Measurements from ENCODE around the gene CDKAL1. TPM values are rescaled to one million over a fixed set of nuclear protein-coding genes. Genes with fewer than 3 reads are reported as not detected.

The CDKAL1 gene
- total RNA-seq, 3 donors from 2014 or later: 13.0 to 27.2 (median 18.0) TPM

GRCh38 chr6:20740088-20740487 is 205.8 kb downstream of the CDKAL1 start:
- Histone ChIP-seq H3K27me3 (no peaks in the 10 kb centered on the region), H3K9me3 (no peaks in the 10 kb centered on the region), H3K4me1 (no peaks in the 10 kb centered on the region), H3K27ac (no peak overlapping the region), H3K4me3 (no peak overlapping the region), H3K36me3 (no peaks in the 10 kb centered on the region)
- TF ChIP-seq CTCF (IDR thresholded peaks at IDR 0.05): no peak
- TF ChIP-seq POLR2AphosphoS5 (IDR thresholded peaks at IDR 0.05): no peak
- TF ChIP-seq POLR2A (IDR thresholded peaks at IDR 0.05): no peak
- DNase-seq (ENCODE audit: low spot score in 2 of 2): no peak
- intact Hi-C loops (cut with DNase I; ENCODE audit: low total_unique reads): no loop called here

GRCh38 chr6:20740727-20741126 is 206.5 kb downstream of the CDKAL1 start:
- Histone ChIP-seq H3K9me3 (no peaks in the 10 kb centered on the region), H3K27ac (no peak overlapping the region), H3K4me3 (no peak overlapping the region), H3K27me3 (no peaks in the 10 kb centered on the region), H3K36me3 (no peaks in the 10 kb centered on the region), H3K4me1 (no peaks in the 10 kb centered on the region)
- TF ChIP-seq POLR2AphosphoS5 (IDR thresholded peaks at IDR 0.05) (no peak), POLR2A (IDR thresholded peaks at IDR 0.05) (no peak), CTCF (IDR thresholded peaks at IDR 0.05) (no peak)
- DNase-seq (ENCODE audit: low spot score in 2 of 2): no peak
- intact Hi-C loops (cut with DNase I; ENCODE audit: low total_unique reads): no loop called here

GRCh38 chr6:20741490-20741889 is 207.2 kb downstream of the CDKAL1 start:
- intact Hi-C loops (cut with DNase I; ENCODE audit: low total_unique reads): no loop called here
- H3K4me3 ChIP-seq: no peak overlapping the region

GRCh38 chr6:20744911-20745557 is 210.8 kb downstream of the CDKAL1 start:
- Histone ChIP-seq H3K27ac (no peak overlapping the region), H3K27me3 (no peaks in the 10 kb centered on the region), H3K4me1 (no peaks in the 10 kb centered on the region), H3K9me3 (no peaks in the 10 kb centered on the region), H3K36me3 (no peaks in the 10 kb centered on the region), H3K4me3 (no peak overlapping the region)
- intact Hi-C loops (cut with DNase I; ENCODE audit: low total_unique reads): no loop called here
- no peak for TF ChIP-seq CTCF (IDR thresholded peaks at IDR 0.05)
- no peak for TF ChIP-seq POLR2AphosphoS5 (IDR thresholded peaks at IDR 0.05)
- no peak for TF ChIP-seq POLR2A (IDR thresholded peaks at IDR 0.05)
- DNase-seq (ENCODE audit: low spot score in 2 of 2): no peak

More at GRCh38 chr6:20741490-20741889, 207.2 kb downstream of the CDKAL1 start:
- no peak for DNase-seq (ENCODE audit: low spot score in 2 of 2)
- TF ChIP-seq POLR2A (IDR thresholded peaks at IDR 0.05) (no peak), POLR2AphosphoS5 (IDR thresholded peaks at IDR 0.05) (no peak), CTCF (IDR thresholded peaks at IDR 0.05) (no peak)
- H3K4me1 ChIP-seq: no peaks in the 10 kb centered on the region
- no peaks in the 10 kb centered on the region for H3K9me3 ChIP-seq
- H3K27ac ChIP-seq: no peak overlapping the region
- H3K27me3 ChIP-seq: no peaks in the 10 kb centered on the region
- H3K36me3 ChIP-seq: no peaks in the 10 kb centered on the region

- H3K27ac ChIP-seq: no peak overlapping the region
- H3K36me3 ChIP-seq: no peaks in the 10 kb centered on the region
- no peak for DNase-seq (ENCODE audit: low spot score in 2 of 2)
- H3K4me1 ChIP-seq: no peaks in the 10 kb centered on the region
- H3K27me3 ChIP-seq: no peaks in the 10 kb centered on the region
- intact Hi-C loops (cut with DNase I; ENCODE audit: low total_unique reads): no loop called here
- H3K4me3 ChIP-seq: no peak overlapping the region
- TF ChIP-seq CTCF (IDR thresholded peaks at IDR 0.05) (no peak), POLR2AphosphoS5 (IDR thresholded peaks at IDR 0.05) (no peak), POLR2A (IDR thresholded peaks at IDR 0.05) (no peak)
- H3K9me3 ChIP-seq: no peaks in the 10 kb centered on the region
These were observed 211.8 kb downstream of the CDKAL1 start for GRCh38 chr6:20746024-20746423.
